Endodermal cell (in vitro differentiated cells): ENCODE results near the gene RAD9A. TPM values are rescaled to one million over a fixed set of nuclear protein-coding genes. Genes with fewer than 3 reads are reported as not detected.

Source experiments
- DNase-seq: peaks from one replicate; pipeline ENCODE4 v3.0.0-alpha.2; 2017
- H3K27ac ChIP-seq: 2 replicates; pipeline ENCODE4 v1.5.1; 2013; ENCODE audit warnings: mild to moderate bottlenecking, low read depth, low read length, moderate library complexity
- H3K27me3 ChIP-seq: 2 replicates; pipeline ENCODE4 v1.6.1; 2013; ENCODE audit warnings: mild to moderate bottlenecking, low read length, moderate library complexity; ENCODE audit not compliant: insufficient read depth, control insufficient read depth, poor library complexity, severe bottlenecking
- H3K36me3 ChIP-seq: 2 replicates; pipeline ENCODE4 v1.7.0; 2013; ENCODE audit warnings: mild to moderate bottlenecking, low read length, moderate library complexity; ENCODE audit not compliant: control insufficient read depth, insufficient read depth
- H3K4me1 ChIP-seq: one replicate; pipeline ENCODE4 v1.7.0; 2013; ENCODE audit warnings: low read length; ENCODE audit not compliant: control insufficient read depth, insufficient read depth
- H3K4me3 ChIP-seq: 2 replicates; pipeline ENCODE4 v1.5.1; 2013; ENCODE audit warnings: mild to moderate bottlenecking, low read length, moderate library complexity
- H3K9ac ChIP-seq: 2 replicates; pipeline ENCODE4 v1.6.1; 2013; ENCODE audit warnings: mild to moderate bottlenecking, low read length, moderate library complexity; ENCODE audit not compliant: poor library complexity, severe bottlenecking; ENCODE audit errors: extremely low read depth
- H3K9me3 ChIP-seq: 2 replicates; pipeline ENCODE4 v1.6.1; 2013; ENCODE audit warnings: mild to moderate bottlenecking, low read length, moderate library complexity; ENCODE audit not compliant: control insufficient read depth
- H3K27ac Mint-ChIP-seq: 2 replicates; pipeline ENCODE4 v1.8.0; 2020; ENCODE audit warnings: mixed read lengths
- H3K27me3 Mint-ChIP-seq: 2 replicates; pipeline ENCODE4 v1.8.0; 2021; ENCODE audit warnings: mild to moderate bottlenecking, mixed read lengths; ENCODE audit not compliant: insufficient read depth
- H3K36me3 Mint-ChIP-seq: 2 replicates; pipeline ENCODE4 v1.8.0; 2020; ENCODE audit warnings: low read depth, mixed read lengths
- H3K4me1 Mint-ChIP-seq: 2 replicates; pipeline ENCODE4 v1.8.0; 2020; ENCODE audit warnings: mixed read lengths
- H3K4me3 Mint-ChIP-seq: 2 replicates; pipeline ENCODE4 v1.8.0; 2020; ENCODE audit warnings: mild to moderate bottlenecking, moderate library complexity, mixed read lengths
- H3K9me3 Mint-ChIP-seq: 2 replicates; pipeline ENCODE4 v1.8.0; 2020; ENCODE audit warnings: mild to moderate bottlenecking, mixed read lengths
- WGBS, 2 experiments: methylation state at CpG; one replicate each; pipeline versions ENCODE4 v1.1.5 to v1.1.7; 2013; ENCODE audit warnings: missing lambda C conversion rate in 2 of 2, mixed read lengths in 1 of 2; ENCODE audit not compliant: insufficient coverage in 1 of 2, insufficient read length in 1 of 2; 5-methylcytosine and 5-hydroxymethylcytosine counted together
- total RNA-seq, 2 donors: library from RNA; stranded (reverse); fragmentation: NEBNext Ultra II Directional in 1 of 2; extraction: Animal tissue kit (Norgen Biotek cat#: 25700) in 1 of 2; gene quantifications; 2 replicates in 1 of 2; 3 replicates in 1 of 2; pipeline ENCODE4 v1.2.1, GENCODE V29; 2021
- TF ChIP-seq, protein P1 (sequence below): fragments of 200-600 bp; sonication (generic); conservative IDR thresholded peaks from 2 replicates; pipeline ENCODE4 v1.5.0; 2021; ENCODE audit warnings: antibody characterized with exemption, mild to moderate bottlenecking

The RAD9A gene
- total RNA-seq, 2 donors from 2014 or later, result 28.3 to 41.4 TPM

DNA sequence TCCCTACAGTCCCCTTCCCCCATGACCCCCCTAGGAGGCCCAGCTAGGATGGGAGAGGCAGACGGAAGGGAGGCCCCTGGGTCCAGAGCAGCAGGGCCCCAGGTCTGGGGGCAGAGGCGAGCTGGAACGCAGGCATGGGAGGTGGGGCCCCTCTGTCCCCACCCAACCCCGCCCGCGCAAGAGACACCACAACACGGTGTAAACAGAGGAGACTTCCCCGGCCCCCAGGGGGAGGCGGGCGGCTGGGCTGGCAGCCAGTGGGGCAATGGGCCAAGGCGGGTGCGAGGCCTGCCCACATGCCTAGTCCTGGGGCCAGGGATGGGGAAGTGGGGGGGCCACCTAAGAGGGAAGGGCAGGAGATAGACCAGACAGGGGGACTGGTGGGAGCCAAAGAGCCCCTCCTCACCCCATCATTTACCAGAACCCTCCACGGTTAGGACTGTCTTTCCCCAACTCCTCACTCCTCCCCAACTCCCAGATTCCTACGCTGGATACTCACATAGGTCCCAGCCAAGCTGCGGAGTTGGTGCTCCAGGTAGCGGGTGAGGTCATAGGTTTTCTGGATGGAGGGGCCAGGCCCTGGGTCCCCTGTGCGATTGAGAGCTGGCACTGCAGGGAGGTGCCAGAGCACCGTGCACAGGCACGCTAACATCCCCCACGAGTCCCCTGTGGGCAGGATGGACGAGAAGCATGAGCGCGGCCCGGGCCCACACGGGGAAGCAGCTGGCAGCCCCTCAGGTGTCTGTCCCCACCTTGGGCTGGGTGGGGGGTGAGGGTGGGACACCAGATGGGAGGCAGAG lies 24.6 kb upstream of the RAD9A start:
- peaks cover 45% of the 10 kb centered on the region for H3K27me3 Mint-ChIP-seq
- DNase-seq, result no peak
- Histone ChIP-seq H3K4me3 (no peak overlapping the region), H3K36me3 (no peaks in the 10 kb centered on the region), H3K4me1 (peaks cover 7% of the 10 kb centered on the region), H3K9me3 (no peaks in the 10 kb centered on the region), H3K9ac (no peak overlapping the region), H3K27ac (no peak overlapping the region), H3K27me3 (no peaks in the 10 kb centered on the region)
- TF ChIP-seq, protein P1, sequence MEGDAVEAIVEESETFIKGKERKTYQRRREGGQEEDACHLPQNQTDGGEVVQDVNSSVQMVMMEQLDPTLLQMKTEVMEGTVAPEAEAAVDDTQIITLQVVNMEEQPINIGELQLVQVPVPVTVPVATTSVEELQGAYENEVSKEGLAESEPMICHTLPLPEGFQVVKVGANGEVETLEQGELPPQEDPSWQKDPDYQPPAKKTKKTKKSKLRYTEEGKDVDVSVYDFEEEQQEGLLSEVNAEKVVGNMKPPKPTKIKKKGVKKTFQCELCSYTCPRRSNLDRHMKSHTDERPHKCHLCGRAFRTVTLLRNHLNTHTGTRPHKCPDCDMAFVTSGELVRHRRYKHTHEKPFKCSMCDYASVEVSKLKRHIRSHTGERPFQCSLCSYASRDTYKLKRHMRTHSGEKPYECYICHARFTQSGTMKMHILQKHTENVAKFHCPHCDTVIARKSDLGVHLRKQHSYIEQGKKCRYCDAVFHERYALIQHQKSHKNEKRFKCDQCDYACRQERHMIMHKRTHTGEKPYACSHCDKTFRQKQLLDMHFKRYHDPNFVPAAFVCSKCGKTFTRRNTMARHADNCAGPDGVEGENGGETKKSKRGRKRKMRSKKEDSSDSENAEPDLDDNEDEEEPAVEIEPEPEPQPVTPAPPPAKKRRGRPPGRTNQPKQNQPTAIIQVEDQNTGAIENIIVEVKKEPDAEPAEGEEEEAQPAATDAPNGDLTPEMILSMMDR, result no peak
- WGBS, 2 experiments, result 93 to 95% methylated on average over 17 to 23 of the region's 25 CpGs
- H3K27ac Mint-ChIP-seq, result no peak overlapping the region
- H3K4me3 Mint-ChIP-seq, result no peak overlapping the region
- peaks cover 28% of the 10 kb centered on the region for H3K4me1 Mint-ChIP-seq
- peaks cover 2% of the 10 kb centered on the region for H3K36me3 Mint-ChIP-seq
- H3K9me3 Mint-ChIP-seq, result no peaks in the 10 kb centered on the region

DNA sequence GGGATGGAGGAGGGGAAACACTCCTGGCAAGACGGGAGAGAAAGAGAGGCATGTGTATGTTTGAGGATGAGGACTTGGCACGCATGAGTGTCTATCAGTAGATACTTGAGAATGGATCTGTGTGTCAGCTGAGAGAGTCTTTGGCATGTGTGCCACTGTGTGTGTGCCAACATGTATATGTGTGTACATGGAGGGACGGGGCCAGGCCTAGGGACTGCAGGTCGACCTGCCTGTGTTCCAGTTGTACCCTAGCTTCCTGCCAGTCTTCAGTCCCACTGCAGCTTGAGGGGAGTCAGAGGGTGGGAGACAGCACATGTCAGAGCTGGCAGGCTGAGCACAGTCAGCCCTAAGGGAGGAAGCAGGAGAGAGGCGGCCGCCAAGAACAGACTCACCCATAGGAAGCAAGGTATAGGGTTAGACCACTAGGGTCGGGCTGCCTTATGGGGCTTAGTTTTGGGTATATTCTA lies 24.0 kb upstream of the RAD9A start:
- no peaks in the 10 kb centered on the region for H3K9me3 Mint-ChIP-seq
- Histone ChIP-seq H3K9ac (no peak overlapping the region), H3K36me3 (no peaks in the 10 kb centered on the region), H3K9me3 (no peaks in the 10 kb centered on the region), H3K27me3 (no peaks in the 10 kb centered on the region), H3K4me1 (peaks cover 7% of the 10 kb centered on the region), H3K4me3 (no peak overlapping the region), H3K27ac (no peak overlapping the region)
- no peak overlapping the region for H3K4me3 Mint-ChIP-seq
- DNase-seq, result peak; percentile 44
- H3K36me3 Mint-ChIP-seq, result peaks cover 2% of the 10 kb centered on the region
- H3K27ac Mint-ChIP-seq, result no peak overlapping the region
- WGBS, 2 experiments, result 80 to 97% methylated on average over 7 of the region's 7 CpGs
- H3K4me1 Mint-ChIP-seq, result peaks cover 28% of the 10 kb centered on the region
- TF ChIP-seq, protein P1, result no peak
- H3K27me3 Mint-ChIP-seq, result peaks cover 38% of the 10 kb centered on the region

DNA sequence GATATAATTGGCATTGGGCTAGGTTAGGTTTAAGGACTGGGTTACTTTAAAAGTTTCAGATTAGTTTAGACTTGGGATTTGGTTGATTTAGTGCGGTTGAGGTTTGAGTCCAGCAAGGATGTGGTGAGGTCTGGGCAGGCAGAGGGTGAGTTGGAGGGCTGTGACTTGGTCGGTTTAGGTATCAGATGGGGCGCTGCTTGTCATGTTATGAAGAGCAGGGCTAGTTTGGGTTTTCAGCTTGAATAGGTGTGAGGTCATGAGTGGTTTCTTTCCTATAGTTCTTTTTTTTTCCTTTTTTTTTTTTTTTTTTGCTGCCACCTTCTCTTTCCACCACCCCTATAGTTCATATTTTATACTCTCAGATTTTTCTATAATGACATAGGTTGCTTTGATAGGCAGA lies 23.2 kb upstream of the RAD9A start:
- peaks cover 34% of the 10 kb centered on the region for H3K27me3 Mint-ChIP-seq
- TF ChIP-seq, protein P1, result no peak
- H3K9me3 Mint-ChIP-seq, result no peaks in the 10 kb centered on the region
- H3K4me1 ChIP-seq, result peaks cover 7% of the 10 kb centered on the region
- H3K4me1 Mint-ChIP-seq, result peaks cover 28% of the 10 kb centered on the region
- no peak overlapping the region for H3K27ac ChIP-seq
- no peaks in the 10 kb centered on the region for H3K27me3 ChIP-seq
- H3K36me3 Mint-ChIP-seq, result peaks cover 2% of the 10 kb centered on the region
- H3K4me3 ChIP-seq, result no peak overlapping the region
- H3K27ac Mint-ChIP-seq, result no peak overlapping the region
- 93 to 100% methylated on average over 1 to 2 of the region's 3 CpGs for WGBS, 2 experiments
- H3K36me3 ChIP-seq, result no peaks in the 10 kb centered on the region
- no peak overlapping the region for H3K4me3 Mint-ChIP-seq
- H3K9ac ChIP-seq, result no peak overlapping the region
- DNase-seq, result peak; percentile 22
- H3K9me3 ChIP-seq, result no peaks in the 10 kb centered on the region
